ENCODE measurements around the gene GPR152. TPM values are rescaled to one million over a fixed set of nuclear protein-coding genes. Genes with fewer than 3 reads are reported as not detected.

Gene GPR152
- total and polyA plus RNA-seq, 12 donors = not detected

DNA sequence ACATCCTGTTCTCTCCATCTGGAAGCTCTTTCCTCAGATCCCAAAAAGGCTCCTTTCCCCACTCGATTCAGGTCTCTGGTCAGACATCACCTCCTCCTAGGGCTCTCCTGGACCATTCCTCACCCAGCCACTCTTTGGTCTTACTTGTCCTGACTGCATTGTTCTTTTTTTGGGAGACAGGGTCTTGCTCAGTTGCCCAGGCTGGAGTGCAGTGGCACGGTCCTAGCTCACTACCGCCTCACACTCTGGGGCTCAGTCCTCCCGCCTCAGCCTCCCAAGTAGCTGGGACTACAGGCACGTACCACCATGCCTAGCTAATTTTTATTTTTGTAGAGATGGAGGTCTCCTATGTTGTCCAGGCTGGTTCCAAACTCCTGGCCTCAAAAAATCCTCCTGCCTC lies 7.0 kb downstream of the GPR152 start:
- Histone ChIP-seq H3K27ac (no peak overlapping the region), H3K4me3 (no peak overlapping the region), H3K36me3 (peaks cover 0 to 19% (median 6%) of the 10 kb centered on the region in 9 donors), H3K27me3 (no peaks in the 10 kb centered on the region), H3K4me1 (peaks cover 11 to 59% (median 28%) of the 10 kb centered on the region in 9 donors), H3K9me3 (no peaks in the 10 kb centered on the region)
- intact Hi-C loops (cut with DNase I) = loop anchor here in 1 of 10 donors (10.0 kb wide), 1 partner anchor 901 kb away; the partner anchor contains the start of genes ACTN3 and ZDHHC24
- ATAC-seq (no peak), DNase-seq (no peak)
- TF ChIP-seq, protein P1, sequence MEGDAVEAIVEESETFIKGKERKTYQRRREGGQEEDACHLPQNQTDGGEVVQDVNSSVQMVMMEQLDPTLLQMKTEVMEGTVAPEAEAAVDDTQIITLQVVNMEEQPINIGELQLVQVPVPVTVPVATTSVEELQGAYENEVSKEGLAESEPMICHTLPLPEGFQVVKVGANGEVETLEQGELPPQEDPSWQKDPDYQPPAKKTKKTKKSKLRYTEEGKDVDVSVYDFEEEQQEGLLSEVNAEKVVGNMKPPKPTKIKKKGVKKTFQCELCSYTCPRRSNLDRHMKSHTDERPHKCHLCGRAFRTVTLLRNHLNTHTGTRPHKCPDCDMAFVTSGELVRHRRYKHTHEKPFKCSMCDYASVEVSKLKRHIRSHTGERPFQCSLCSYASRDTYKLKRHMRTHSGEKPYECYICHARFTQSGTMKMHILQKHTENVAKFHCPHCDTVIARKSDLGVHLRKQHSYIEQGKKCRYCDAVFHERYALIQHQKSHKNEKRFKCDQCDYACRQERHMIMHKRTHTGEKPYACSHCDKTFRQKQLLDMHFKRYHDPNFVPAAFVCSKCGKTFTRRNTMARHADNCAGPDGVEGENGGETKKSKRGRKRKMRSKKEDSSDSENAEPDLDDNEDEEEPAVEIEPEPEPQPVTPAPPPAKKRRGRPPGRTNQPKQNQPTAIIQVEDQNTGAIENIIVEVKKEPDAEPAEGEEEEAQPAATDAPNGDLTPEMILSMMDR (IDR thresholded peaks at IDR 0.05) = no peak
- WGBS, 2 donors = 84 to 85% methylated on average over 5 of the region's 5 CpGs

- TF ChIP-seq, protein P1 (IDR thresholded peaks at IDR 0.05) = no peak
- 30 to 33% methylated on average over 45 of the region's 45 CpGs for WGBS, 2 donors
Measured at GRCh38 chr11:67442504-67443404, 9.8 kb downstream of the GPR152 start.

GRCh38 chr11:67441731-67442351 lies 10.7 kb downstream of the GPR152 start:
- peak overlapping the region in 5 of 10 donors; percentile 82 to 97 (median 92) for H3K4me3 ChIP-seq
- TF ChIP-seq, protein P1 (IDR thresholded peaks at IDR 0.05) = no peak
- H3K27ac ChIP-seq = peak overlapping the region in 2 of 10 donors; percentile 95 to 98
- H3K36me3 ChIP-seq = peaks cover 0 to 54% (median 10%) of the 10 kb centered on the region in 9 donors
- 88 to 89% methylated on average over 28 of the region's 28 CpGs for WGBS, 2 donors
- no peaks in the 10 kb centered on the region for H3K27me3 ChIP-seq
- no peaks in the 10 kb centered on the region for H3K9me3 ChIP-seq
- no peak for DNase-seq
- H3K4me1 ChIP-seq = peaks cover 14 to 64% (median 44%) of the 10 kb centered on the region in 9 donors
- intact Hi-C loops (cut with DNase I) = loop anchor here in 1 of 10 donors (10.0 kb wide), 1 partner anchor 897 kb away; the partner anchor contains the start of genes ACTN3 and ZDHHC24
- no peak for ATAC-seq

More at GRCh38 chr11:67442504-67443404, 9.8 kb downstream of the GPR152 start:
- H3K27me3 ChIP-seq = no peaks in the 10 kb centered on the region
- no peaks in the 10 kb centered on the region for H3K9me3 ChIP-seq
- peak overlapping the region; percentile 54 to 97 (median 83) for H3K4me3 ChIP-seq
- H3K27ac ChIP-seq = peak overlapping the region; percentile 91 to 99 (median 96)
- peaks cover 0 to 47% (median 8%) of the 10 kb centered on the region in 9 donors for H3K36me3 ChIP-seq
- intact Hi-C loops (cut with DNase I) = loop anchor here in 2 of 10 donors (1.0 to 10.0 kb wide), 2 partner anchors 14 to 898 kb away; partner anchors contain the start of genes ACTN3 (in 1 of the 2), RPS6KB2 (in 1 of the 2) and ZDHHC24 (in 1 of the 2)
- DNase-seq (no peak), ATAC-seq (peak in 3 of 8 donors; percentile 0 to 1 (median 0))
- H3K4me1 ChIP-seq = peaks cover 14 to 56% (median 40%) of the 10 kb centered on the region in 9 donors

GRCh38 chr11:67441098-67441563 lies 11.4 kb downstream of the GPR152 start:
- 92% methylated on average over 21 of the region's 21 CpGs for WGBS, 2 donors
- DNase-seq (no peak), ATAC-seq (no peak)
- Histone ChIP-seq H3K4me1 (peaks cover 14 to 66% (median 47%) of the 10 kb centered on the region in 9 donors), H3K27ac (peak overlapping the region in 1 of 10 donors; percentile 20), H3K9me3 (no peaks in the 10 kb centered on the region), H3K36me3 (peaks cover 0 to 55% (median 10%) of the 10 kb centered on the region in 9 donors), H3K27me3 (no peaks in the 10 kb centered on the region), H3K4me3 (no peak overlapping the region)
- intact Hi-C loops (cut with DNase I) = loop anchor here in 1 of 10 donors (10.0 kb wide), 1 partner anchor 896 kb away; the partner anchor contains the start of genes ACTN3 and ZDHHC24
- TF ChIP-seq, protein P1 (IDR thresholded peaks at IDR 0.05) = no peak
